Activated T-helper 9 cell treated with anti-CD3 and anti-CD28 coated beads, Interleukin-2, amount 50 U/mL, for 16 hours (primary cell): Measurements from ENCODE around the gene HDLBP.

Source experiments
- DNase-seq: peaks from one replicate; pipeline ENCODE4 v3.0.0-alpha.2; 2020; ENCODE audit warnings: low read depth

The HDLBP gene

DNA sequence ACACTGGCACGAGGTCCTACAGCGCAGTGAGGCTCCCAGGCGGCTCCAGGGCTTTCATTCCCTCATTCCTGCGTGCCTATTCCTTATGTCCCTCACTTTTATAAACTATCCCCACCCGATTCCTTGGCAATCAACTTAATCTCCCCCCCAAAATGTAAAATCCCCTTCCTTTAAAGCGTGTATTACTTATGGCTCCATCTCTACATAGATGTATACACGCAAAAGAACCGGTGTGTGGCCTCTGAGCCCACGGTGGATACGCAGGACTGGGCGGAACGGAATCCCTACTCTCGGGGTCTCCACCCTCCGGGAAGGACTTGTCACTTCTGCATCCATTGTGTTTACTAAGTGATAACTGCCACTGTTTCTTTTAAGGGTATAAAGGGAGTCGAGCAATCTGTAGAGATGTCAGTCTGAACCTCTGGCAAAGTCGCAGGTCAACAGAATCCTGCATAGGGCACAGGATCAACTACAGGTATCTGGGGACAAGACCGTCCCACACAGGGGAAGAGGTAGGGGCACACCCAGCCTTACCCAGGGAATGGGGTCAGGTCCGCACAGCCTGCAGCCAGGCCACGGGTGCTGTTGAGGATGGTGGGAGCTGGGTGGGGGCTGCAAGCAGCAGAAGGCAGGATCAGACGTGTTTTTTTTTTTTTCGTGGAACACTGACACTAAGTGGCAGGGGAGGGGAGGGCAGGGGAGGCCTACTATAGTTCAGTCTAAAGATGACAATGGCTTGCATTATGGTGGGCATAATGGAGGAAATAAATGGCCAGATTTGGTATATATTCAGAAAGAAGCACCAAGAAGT, 42.1 kb downstream of the HDLBP start:
- DNase-seq = no peak

GRCh38 chr2:241272303-241273209, 42.9 kb downstream of the HDLBP start:
- DNase-seq = peak; percentile 28

DNA sequence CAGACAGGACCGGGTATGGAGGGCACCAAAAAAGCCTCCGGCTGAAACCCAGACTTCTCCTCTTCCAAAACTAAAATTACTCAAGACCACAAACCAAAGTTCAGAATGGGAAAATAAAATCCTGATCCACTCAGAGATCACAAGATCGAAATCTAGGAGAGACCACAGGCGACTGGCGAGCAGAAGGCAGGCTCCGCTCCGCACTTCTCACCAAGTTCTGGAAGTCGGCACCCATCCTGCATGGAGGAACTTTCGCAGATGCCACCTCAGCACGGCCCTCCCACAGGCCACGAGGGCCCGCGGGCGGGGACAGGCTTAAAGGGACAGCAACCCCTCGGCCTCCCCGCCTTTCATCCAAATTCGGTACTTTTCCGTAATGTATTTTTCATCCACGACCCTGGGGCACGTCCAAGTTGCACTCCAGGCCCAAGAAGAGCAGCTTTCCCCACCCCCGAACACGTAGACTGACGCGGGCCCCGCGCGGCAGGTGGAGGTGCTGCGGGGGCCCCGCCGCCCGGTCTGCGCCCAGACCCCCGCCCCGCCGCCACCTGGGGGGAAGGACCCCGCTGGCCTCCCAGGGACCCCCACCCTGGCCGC, 43.7 kb downstream of the HDLBP start:
- DNase-seq = peak; percentile 40

GRCh38 chr2:241270531-241270930, 44.9 kb downstream of the HDLBP start:
- no peak for DNase-seq

- no peak for DNase-seq
Measured at GRCh38 chr2:241269707-241270520, 45.6 kb downstream of the HDLBP start.

DNA sequence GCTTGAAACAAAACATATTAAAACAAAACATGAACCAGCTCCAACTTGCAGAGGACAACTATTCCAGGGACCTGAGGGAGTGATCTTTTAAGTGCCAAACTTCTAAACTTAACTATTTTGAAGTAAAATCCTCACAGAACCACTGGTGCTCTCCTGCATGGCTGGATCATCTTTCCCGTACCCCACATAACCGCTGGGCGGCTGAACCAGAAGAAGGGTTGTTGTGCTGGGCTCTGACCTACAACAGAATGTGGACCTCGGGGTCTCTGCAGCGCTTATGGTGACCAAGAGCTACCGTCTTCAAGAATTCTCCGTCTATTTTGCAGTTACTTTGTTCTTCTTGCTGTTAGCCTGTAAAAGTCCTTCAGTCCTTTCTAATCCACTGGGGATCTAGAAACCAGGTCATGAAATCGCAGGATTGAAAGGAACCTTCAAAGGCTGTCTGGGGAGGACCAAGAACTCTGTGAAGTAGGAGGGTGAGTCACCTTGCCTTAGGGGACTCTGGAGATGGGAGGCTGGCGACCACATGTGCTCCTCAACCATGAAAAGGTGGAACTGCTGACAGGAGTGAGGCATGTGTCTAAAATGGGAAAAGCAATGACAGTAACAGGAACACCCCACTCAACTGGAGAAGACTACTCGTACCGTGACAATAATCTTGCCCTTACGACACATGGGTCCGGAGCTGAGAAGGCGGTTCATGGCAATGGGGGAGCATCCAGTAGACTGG, 46.6 kb downstream of the HDLBP start:
- no peak for DNase-seq

DNA sequence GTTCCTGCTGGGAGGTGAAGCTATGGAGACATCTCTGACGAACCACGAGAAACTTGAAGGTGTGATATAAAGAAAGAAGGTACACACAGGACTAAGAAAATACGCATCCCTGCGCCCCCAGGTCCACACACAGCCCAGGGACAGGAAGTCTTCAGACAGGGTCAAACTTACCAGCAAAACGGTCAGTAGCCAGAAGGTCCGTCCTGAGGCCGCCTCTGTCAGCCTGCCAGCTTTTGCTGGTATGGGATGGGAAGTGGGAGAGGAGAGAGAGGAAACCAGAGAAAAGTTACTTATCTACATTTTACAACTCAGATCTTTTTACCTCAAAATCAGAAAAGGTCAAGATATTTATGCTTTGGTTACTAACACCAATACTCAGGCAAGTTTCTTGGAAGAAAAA, 47.2 kb downstream of the HDLBP start:
- DNase-seq = no peak

GRCh38 chr2:241267249-241268067, 48.0 kb downstream of the HDLBP start:
- no peak for DNase-seq

DNA sequence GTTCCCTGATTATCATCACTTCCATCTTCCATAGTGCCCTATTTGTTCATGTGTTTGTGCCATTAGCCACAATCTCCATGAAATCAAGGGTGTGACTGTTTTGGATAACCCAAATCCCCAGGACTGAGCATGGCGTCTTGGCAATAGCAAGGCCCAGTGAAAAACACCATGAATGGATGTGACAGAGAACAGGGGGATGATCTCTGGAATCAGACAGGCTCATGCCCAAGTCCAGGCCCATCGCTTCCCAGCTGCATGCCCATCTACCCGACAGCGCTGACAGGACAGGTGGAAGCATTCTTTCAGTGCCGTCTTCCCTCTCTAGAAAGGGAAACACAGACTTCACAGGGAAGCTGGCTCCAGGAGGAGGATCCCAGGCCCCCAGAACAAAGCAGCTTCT, 50.0 kb downstream of the HDLBP start:
- no peak for DNase-seq

DNA sequence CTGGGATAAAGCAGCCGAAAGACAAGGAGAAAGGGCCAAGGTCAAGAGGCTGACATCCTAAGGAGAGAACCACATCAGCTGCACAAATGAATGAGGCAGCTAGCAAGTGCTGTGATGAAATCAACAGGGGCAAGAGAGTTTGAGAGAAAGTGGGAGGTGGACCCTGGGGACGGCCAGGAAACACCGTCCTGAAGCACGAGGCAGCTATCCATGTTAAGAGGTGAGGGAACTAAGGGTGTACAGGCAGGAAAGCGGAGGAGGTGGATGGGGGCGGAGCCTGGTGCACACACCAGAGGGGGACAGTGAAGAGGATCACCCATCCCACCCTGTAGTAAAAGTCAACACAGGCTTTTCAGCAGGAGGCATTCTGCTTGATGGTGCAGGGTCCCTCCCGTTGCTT, 52.4 kb downstream of the HDLBP start:
- DNase-seq = no peak

DNA sequence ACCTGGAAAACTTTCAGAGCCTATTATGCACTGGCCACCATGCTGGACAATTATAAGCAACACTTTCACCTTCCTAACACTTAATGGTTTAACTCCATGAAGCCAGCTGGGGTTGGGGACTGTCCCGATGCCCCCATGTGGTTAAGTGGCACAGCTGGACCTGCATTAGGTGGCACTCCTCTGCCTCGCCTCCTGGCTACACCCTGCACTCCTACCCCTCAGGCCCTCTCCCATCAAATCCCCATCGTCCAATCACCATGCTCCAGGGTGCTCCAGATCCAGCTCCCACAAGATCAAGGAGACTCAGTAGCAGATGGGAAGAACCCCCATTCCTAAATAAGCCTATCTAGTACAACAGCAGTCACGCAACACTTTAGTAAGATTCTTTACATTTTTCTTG, 53.8 kb downstream of the HDLBP start:
- no peak for DNase-seq

DNA sequence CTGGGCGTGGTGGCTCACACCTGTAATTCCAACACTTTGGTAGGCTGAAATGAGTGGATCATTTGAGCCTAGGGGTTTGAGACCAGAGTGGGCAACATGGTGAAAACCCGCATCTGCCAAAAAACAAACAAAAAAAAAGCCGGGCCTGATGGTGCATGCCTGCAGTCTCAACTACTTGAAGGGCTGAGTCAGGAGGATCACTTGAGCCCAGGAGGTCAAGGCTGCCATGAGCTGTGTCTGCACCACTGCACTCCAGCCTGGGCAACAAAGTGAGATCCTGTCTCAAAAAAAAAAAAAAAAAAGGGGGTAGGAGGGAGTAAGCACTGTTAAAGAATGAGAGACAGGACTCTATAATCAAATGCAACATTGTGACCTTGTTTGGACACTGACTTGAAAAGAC, 54.6 kb downstream of the HDLBP start:
- no peak for DNase-seq

DNA sequence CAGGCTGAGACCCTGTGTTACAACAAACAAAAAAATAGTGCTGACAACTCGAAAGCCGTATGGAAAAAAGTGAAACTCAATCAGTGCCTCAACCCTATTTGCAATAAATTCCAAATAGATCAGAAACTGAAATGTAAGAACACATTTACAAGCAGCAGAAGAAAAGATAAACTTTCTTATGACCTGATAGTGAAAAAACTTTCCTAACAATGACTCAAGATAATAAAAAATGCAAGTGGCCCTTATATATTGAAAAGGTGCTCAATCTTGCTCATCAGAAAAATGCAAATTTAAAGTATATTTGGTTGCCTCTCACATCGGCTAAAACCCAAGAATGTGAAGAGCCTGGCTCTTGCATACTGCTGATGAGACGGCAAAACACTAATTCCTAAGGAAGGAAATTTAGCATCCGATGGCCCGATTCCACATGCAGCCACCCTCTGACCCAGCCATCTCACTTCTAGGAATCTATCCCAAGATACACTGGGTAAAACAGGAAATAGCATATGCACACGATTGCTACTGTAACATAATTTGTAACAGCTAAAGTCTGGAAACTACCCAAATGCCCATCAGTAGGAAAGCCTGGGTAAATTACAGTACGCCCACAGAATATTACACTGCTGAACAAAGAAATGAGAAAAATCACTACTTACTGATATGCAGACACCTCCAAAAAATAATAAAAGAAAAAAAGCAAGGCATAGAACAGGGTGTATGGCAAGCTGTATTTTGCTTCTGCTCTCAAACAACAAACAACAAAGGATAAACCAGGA, 56.8 kb downstream of the HDLBP start:
- no peak for DNase-seq

- DNase-seq = no peak
Measured at GRCh38 chr2:241257419-241258032, 57.9 kb downstream of the HDLBP start.

- no peak for DNase-seq
Measured at GRCh38 chr2:241256168-241256545, 59.3 kb downstream of the HDLBP start.

- DNase-seq = no peak
Measured at GRCh38 chr2:241255542-241256167, 59.8 kb downstream of the HDLBP start.

- no peak for DNase-seq
Measured at GRCh38 chr2:241254904-241255351, 60.5 kb downstream of the HDLBP start.

GRCh38 chr2:241252778-241253475, 62.5 kb downstream of the HDLBP start:
- no peak for DNase-seq
